Progenitor cell of endocrine pancreas (in vitro differentiated cells): ENCODE measurements around the gene RGS9BP. TPM values are rescaled to one million over a fixed set of nuclear protein-coding genes. Genes with fewer than 3 reads are reported as not detected.

Source experiments
- DNase-seq: peaks from one replicate; pipeline ENCODE4 v3.0.0; 2021; ENCODE audit warnings: low spot score; ENCODE audit not compliant: unreplicated experiment
- H3K27ac Mint-ChIP-seq: 2 replicates; pipeline ENCODE4 v1.8.0; 2021; ENCODE audit warnings: mild to moderate bottlenecking, moderate library complexity, mixed read lengths
- H3K27me3 Mint-ChIP-seq: 2 replicates; pipeline ENCODE4 v1.8.0; 2021; ENCODE audit warnings: mixed read lengths
- H3K36me3 Mint-ChIP-seq: 2 replicates; pipeline ENCODE4 v1.8.0; 2022; ENCODE audit warnings: mixed read lengths; ENCODE audit not compliant: insufficient read depth
- H3K4me1 Mint-ChIP-seq: 2 replicates; pipeline ENCODE4 v1.8.0; 2021; ENCODE audit warnings: low read depth, mixed read lengths
- H3K4me3 Mint-ChIP-seq: 2 replicates; pipeline ENCODE4 v1.8.0; 2021; ENCODE audit warnings: low read depth, mild to moderate bottlenecking, moderate library complexity, mixed read lengths
- H3K9me3 Mint-ChIP-seq: 2 replicates; pipeline ENCODE4 v1.8.0; 2021; ENCODE audit warnings: low read depth, mixed read lengths
- CTCF ChIP-seq: fragments of 200-600 bp; sonication (generic); IDR thresholded peaks from one replicate; pipeline ENCODE4 v1.5.0; 2021; ENCODE audit warnings: antibody characterized with exemption, mild to moderate bottlenecking; ENCODE audit not compliant: unreplicated experiment
- total RNA-seq: library from RNA; stranded (reverse); gene quantifications from 2 replicates; pipeline ENCODE4 v1.2.1, GENCODE V29; 2021

Gene RGS9BP
- total RNA-seq, 1 donor from 2014 or later, result 0.10 TPM

- no peak overlapping the region for H3K4me3 Mint-ChIP-seq
- H3K36me3 Mint-ChIP-seq, result no peaks in the 10 kb centered on the region
- peaks cover 17% of the 10 kb centered on the region for H3K27me3 Mint-ChIP-seq
- no peak for TF ChIP-seq CTCF
- peaks cover 8% of the 10 kb centered on the region for H3K4me1 Mint-ChIP-seq
- no peak overlapping the region for H3K27ac Mint-ChIP-seq
- H3K9me3 Mint-ChIP-seq, result no peaks in the 10 kb centered on the region
- DNase-seq, result no peak
Measured at GRCh38 chr19:32686847-32687475, 11.3 kb downstream of the RGS9BP start.

- H3K27ac Mint-ChIP-seq, result no peak overlapping the region
- no peak for TF ChIP-seq CTCF
- no peaks in the 10 kb centered on the region for H3K9me3 Mint-ChIP-seq
- no peaks in the 10 kb centered on the region for H3K36me3 Mint-ChIP-seq
- peaks cover 12% of the 10 kb centered on the region for H3K27me3 Mint-ChIP-seq
- peaks cover 8% of the 10 kb centered on the region for H3K4me1 Mint-ChIP-seq
- H3K4me3 Mint-ChIP-seq, result no peak overlapping the region
- DNase-seq, result no peak
Measured at GRCh38 chr19:32687681-32688080, 12.0 kb downstream of the RGS9BP start.

GRCh38 chr19:32688311-32688710 is 12.7 kb downstream of the RGS9BP start:
- DNase-seq, result no peak
- Mint-ChIP-seq H3K9me3 (no peaks in the 10 kb centered on the region), H3K36me3 (peaks cover 5% of the 10 kb centered on the region), H3K27me3 (peaks cover 12% of the 10 kb centered on the region), H3K4me3 (no peak overlapping the region), H3K27ac (no peak overlapping the region), H3K4me1 (peaks cover 14% of the 10 kb centered on the region)
- no peak for TF ChIP-seq CTCF

DNA sequence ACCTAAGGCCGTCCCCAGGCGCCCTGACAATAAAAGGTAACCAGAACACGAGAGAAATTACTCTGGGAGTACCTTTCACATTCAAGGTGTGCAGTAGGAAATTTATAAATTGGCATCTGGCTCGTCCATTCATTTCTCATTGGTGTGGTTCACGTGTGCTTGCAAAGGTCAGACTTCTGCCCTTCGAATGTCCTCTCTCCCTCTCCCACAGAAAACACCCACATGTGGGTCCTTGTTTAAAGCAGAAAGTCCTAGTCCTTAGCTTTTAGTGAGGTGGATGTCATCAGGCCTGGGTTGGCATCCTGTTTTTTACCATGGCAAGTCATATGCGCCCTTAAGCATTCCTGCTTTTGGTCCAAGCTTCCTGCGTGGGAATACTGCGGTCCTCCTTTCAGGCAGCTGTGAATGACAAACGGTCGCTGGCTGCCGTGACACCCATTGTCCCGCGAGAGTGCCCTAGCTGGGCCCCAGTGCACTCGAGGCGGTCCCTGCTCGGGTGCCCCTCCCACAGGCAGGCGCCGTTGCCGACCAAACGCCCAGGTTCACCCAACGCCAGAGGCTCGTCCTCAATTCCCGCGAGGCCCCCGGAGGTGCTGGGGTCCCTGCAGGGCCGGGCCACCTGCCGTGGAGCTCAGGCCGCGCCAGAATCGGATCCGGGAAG is 15.8 kb downstream of the RGS9BP start, which contains the start of gene NUDT19:
Gene NUDT19 (plus strand): TSS at position 531 of the 661 bp plus-strand sequence. CDS start 140 bp downstream, outside the sequence.
- Mint-ChIP-seq H3K4me3 (peak within 1 kb of the TSS; percentile 70), H3K27ac (peak within 1 kb of the TSS; percentile 35), H3K9me3 (no peaks in the 10 kb centered on the region), H3K27me3 (peaks cover 18% of the 10 kb centered on the region), H3K36me3 (peaks cover 16% of the 10 kb centered on the region), H3K4me1 (peaks cover 36% of the 10 kb centered on the region)
- DNase-seq, result peak; percentile 60
- TF ChIP-seq CTCF, result no peak

- Mint-ChIP-seq H3K36me3 (peaks cover 18% of the 10 kb centered on the region), H3K4me3 (peak overlapping the region; percentile 70), H3K27me3 (peaks cover 15% of the 10 kb centered on the region), H3K4me1 (peaks cover 34% of the 10 kb centered on the region), H3K27ac (no peak overlapping the region), H3K9me3 (no peaks in the 10 kb centered on the region)
- DNase-seq, result no peak
- no peak for TF ChIP-seq CTCF
Measured at GRCh38 chr19:32691952-32692726, 16.5 kb downstream of the RGS9BP start.
